ENCODE data around the gene YIF1A. TPM values are rescaled to one million over a fixed set of nuclear protein-coding genes. Genes with fewer than 3 reads are reported as not detected.

Gene YIF1A
- polyA plus RNA-seq, 1 donor from 2014 or later: 51.2 TPM

GRCh38 chr11:66284526-66285078 is 4.3 kb downstream of the YIF1A start:
- Histone ChIP-seq H3K9me2 (ENCODE audit: insufficient read depth, low read length) (no peaks in the 10 kb centered on the region), H2AFZ (ENCODE audit: low read depth, low read length) (no peak overlapping the region), H3K9me3 (ENCODE audit: low read length) (no peaks in the 10 kb centered on the region), H3K27me3 (ENCODE audit: insufficient read depth, low read depth, low read length) (no peaks in the 10 kb centered on the region), H3K27ac (ENCODE audit: low read length) (no peak overlapping the region), H3K79me2 (replicated peaks; ENCODE audit: insufficient read depth, low read length) (peaks cover 56% of the 10 kb centered on the region), H4K20me1 (ENCODE audit: insufficient read depth) (peaks cover 8% of the 10 kb centered on the region), H3K4me2 (ENCODE audit: low read length) (no peak overlapping the region), H3F3A (ENCODE audit: insufficient read depth, low read length, poor library complexity, severe bottlenecking) (no peaks in the 10 kb centered on the region), H3K36me3 (ENCODE audit: insufficient read depth, low read length) (no peaks in the 10 kb centered on the region), H3K4me3 (ENCODE audit: low read length) (no peak overlapping the region), H3K9ac (ENCODE audit: low read length) (no peak overlapping the region)
- TF ChIP-seq EZH2 (IDR thresholded peaks at IDR 0.05; ENCODE audit: borderline replicate concordance, insufficient read depth, low read length, poor library complexity, severe bottlenecking) (no peak), TAF1 (IDR thresholded peaks at IDR 0.05; ENCODE audit: low read depth) (no peak), RAD21 (conservative IDR thresholded peaks at IDR 0.05) (no peak), MXI1 (conservative IDR thresholded peaks at IDR 0.05; ENCODE audit: poor library complexity, severe bottlenecking) (no peak), CTCF (IDR thresholded peaks at IDR 0.05; ENCODE audit: poor library complexity, severe bottlenecking) (no peak), EP300 (conservative IDR thresholded peaks at IDR 0.05; ENCODE audit: poor library complexity, severe bottlenecking) (no peak), POLR2AphosphoS5 (IDR thresholded peaks at IDR 0.05) (no peak), REST (IDR thresholded peaks at IDR 0.05; ENCODE audit: borderline replicate concordance) (no peak), SMC3 (conservative IDR thresholded peaks at IDR 0.05; ENCODE audit: poor library complexity) (no peak)

- H2AFZ ChIP-seq (ENCODE audit: low read depth, low read length): no peak overlapping the region
- peak overlapping the region; percentile 76 for H3K4me3 ChIP-seq (ENCODE audit: low read length)
- TF ChIP-seq MXI1 (conservative IDR thresholded peaks at IDR 0.05; ENCODE audit: poor library complexity, severe bottlenecking) (no peak), EZH2 (IDR thresholded peaks at IDR 0.05; ENCODE audit: borderline replicate concordance, insufficient read depth, low read length, poor library complexity, severe bottlenecking) (no peak), TAF1 (IDR thresholded peaks at IDR 0.05; ENCODE audit: low read depth) (no peak), CTCF (IDR thresholded peaks at IDR 0.05; ENCODE audit: poor library complexity, severe bottlenecking) (no peak), SMC3 (conservative IDR thresholded peaks at IDR 0.05; ENCODE audit: poor library complexity) (no peak), POLR2AphosphoS5 (IDR thresholded peaks at IDR 0.05) (no peak), REST (IDR thresholded peaks at IDR 0.05; ENCODE audit: borderline replicate concordance) (no peak), EP300 (conservative IDR thresholded peaks at IDR 0.05; ENCODE audit: poor library complexity, severe bottlenecking) (no peak), RAD21 (conservative IDR thresholded peaks at IDR 0.05) (no peak)
- H3K27me3 ChIP-seq (ENCODE audit: insufficient read depth, low read depth, low read length): no peaks in the 10 kb centered on the region
- H3K9ac ChIP-seq (ENCODE audit: low read length): peak overlapping the region; percentile 78
- no peaks in the 10 kb centered on the region for H3K9me3 ChIP-seq (ENCODE audit: low read length)
- peaks cover 4% of the 10 kb centered on the region for H3F3A ChIP-seq (ENCODE audit: insufficient read depth, low read length, poor library complexity, severe bottlenecking)
- H3K9me2 ChIP-seq (ENCODE audit: insufficient read depth, low read length): no peaks in the 10 kb centered on the region
- H3K79me2 ChIP-seq (replicated peaks; ENCODE audit: insufficient read depth, low read length): peaks cover 65% of the 10 kb centered on the region
- H3K27ac ChIP-seq (ENCODE audit: low read length): peak overlapping the region; percentile 98
- peak overlapping the region; percentile 66 for H3K4me2 ChIP-seq (ENCODE audit: low read length)
- H3K36me3 ChIP-seq (ENCODE audit: insufficient read depth, low read length): no peaks in the 10 kb centered on the region
- peaks cover 8% of the 10 kb centered on the region for H4K20me1 ChIP-seq (ENCODE audit: insufficient read depth)
Observed at GRCh38 chr11:66283461-66284105, 5.4 kb downstream of the YIF1A start.

All from neural cell (in vitro differentiated cells).